Progenitor cell of endocrine pancreas (in vitro differentiated cells): ENCODE measurements around the gene KCNJ11. TPM values are rescaled to one million over a fixed set of nuclear protein-coding genes. Genes with fewer than 3 reads are reported as not detected.

Experiments used
- DNase-seq: peaks from one replicate; pipeline ENCODE4 v3.0.0; 2021; ENCODE audit warnings: low spot score; ENCODE audit not compliant: unreplicated experiment
- H3K27ac Mint-ChIP-seq: 2 replicates; pipeline ENCODE4 v1.8.0; 2021; ENCODE audit warnings: mild to moderate bottlenecking, moderate library complexity, mixed read lengths
- H3K27me3 Mint-ChIP-seq: 2 replicates; pipeline ENCODE4 v1.8.0; 2021; ENCODE audit warnings: mixed read lengths
- H3K36me3 Mint-ChIP-seq: 2 replicates; pipeline ENCODE4 v1.8.0; 2022; ENCODE audit warnings: mixed read lengths; ENCODE audit not compliant: insufficient read depth
- H3K4me1 Mint-ChIP-seq: 2 replicates; pipeline ENCODE4 v1.8.0; 2021; ENCODE audit warnings: low read depth, mixed read lengths
- H3K4me3 Mint-ChIP-seq: 2 replicates; pipeline ENCODE4 v1.8.0; 2021; ENCODE audit warnings: low read depth, mild to moderate bottlenecking, moderate library complexity, mixed read lengths
- H3K9me3 Mint-ChIP-seq: 2 replicates; pipeline ENCODE4 v1.8.0; 2021; ENCODE audit warnings: low read depth, mixed read lengths
- CTCF ChIP-seq: fragments of 200-600 bp; sonication (generic); IDR thresholded peaks from one replicate; pipeline ENCODE4 v1.5.0; 2021; ENCODE audit warnings: antibody characterized with exemption, mild to moderate bottlenecking; ENCODE audit not compliant: unreplicated experiment
- total RNA-seq: library from RNA; stranded (reverse); gene quantifications from 2 replicates; pipeline ENCODE4 v1.2.1, GENCODE V29; 2021

Gene KCNJ11
- total RNA-seq, 1 donor from 2014 or later = 8.1 TPM

GRCh38 chr11:17403980-17404759 lies 15.7 kb upstream of the KCNJ11 start:
- no peak overlapping the region for H3K27ac Mint-ChIP-seq
- no peak for DNase-seq
- no peaks in the 10 kb centered on the region for H3K36me3 Mint-ChIP-seq
- H3K9me3 Mint-ChIP-seq = peaks cover 3% of the 10 kb centered on the region
- no peak overlapping the region for H3K4me3 Mint-ChIP-seq
- H3K4me1 Mint-ChIP-seq = peaks cover 4% of the 10 kb centered on the region
- TF ChIP-seq CTCF = no peak
- H3K27me3 Mint-ChIP-seq = peaks cover 8% of the 10 kb centered on the region

- H3K36me3 Mint-ChIP-seq = no peaks in the 10 kb centered on the region
- no peak for DNase-seq
- no peak for TF ChIP-seq CTCF
- no peak overlapping the region for H3K27ac Mint-ChIP-seq
- peaks cover 4% of the 10 kb centered on the region for H3K4me1 Mint-ChIP-seq
- peaks cover 14% of the 10 kb centered on the region for H3K27me3 Mint-ChIP-seq
- H3K4me3 Mint-ChIP-seq = no peak overlapping the region
- H3K9me3 Mint-ChIP-seq = no peaks in the 10 kb centered on the region
These were observed 14.0 kb upstream of the KCNJ11 start for GRCh38 chr11:17402486-17402885.

GRCh38 chr11:17401841-17402240 lies 13.4 kb upstream of the KCNJ11 start:
- no peaks in the 10 kb centered on the region for H3K9me3 Mint-ChIP-seq
- peaks cover 4% of the 10 kb centered on the region for H3K4me1 Mint-ChIP-seq
- no peaks in the 10 kb centered on the region for H3K36me3 Mint-ChIP-seq
- H3K27me3 Mint-ChIP-seq = peaks cover 14% of the 10 kb centered on the region
- no peak for DNase-seq
- no peak overlapping the region for H3K27ac Mint-ChIP-seq
- H3K4me3 Mint-ChIP-seq = no peak overlapping the region
- TF ChIP-seq CTCF = no peak

- TF ChIP-seq CTCF = no peak
- no peaks in the 10 kb centered on the region for H3K9me3 Mint-ChIP-seq
- H3K36me3 Mint-ChIP-seq = no peaks in the 10 kb centered on the region
- peaks cover 4% of the 10 kb centered on the region for H3K4me1 Mint-ChIP-seq
- H3K27ac Mint-ChIP-seq = no peak overlapping the region
- DNase-seq = no peak
- no peak overlapping the region for H3K4me3 Mint-ChIP-seq
- peaks cover 14% of the 10 kb centered on the region for H3K27me3 Mint-ChIP-seq
These were observed 12.9 kb upstream of the KCNJ11 start for GRCh38 chr11:17401316-17401715.

- peaks cover 14% of the 10 kb centered on the region for H3K27me3 Mint-ChIP-seq
- no peaks in the 10 kb centered on the region for H3K36me3 Mint-ChIP-seq
- no peak for TF ChIP-seq CTCF
- no peaks in the 10 kb centered on the region for H3K9me3 Mint-ChIP-seq
- DNase-seq = no peak
- no peak overlapping the region for H3K27ac Mint-ChIP-seq
- no peaks in the 10 kb centered on the region for H3K4me1 Mint-ChIP-seq
- no peak overlapping the region for H3K4me3 Mint-ChIP-seq
These were observed 11.8 kb upstream of the KCNJ11 start for GRCh38 chr11:17400048-17400775.
